PC-9 (cell line): ENCODE results near the gene CDC42BPG.

ENCODE experiments used
- EZH2 ChIP-seq: fragments of 200-600 bp; sonication (generic); IDR thresholded peaks from 2 replicates; pipeline ENCODE4 v1.8.0; 2017; ENCODE audit warnings: antibody characterized with exemption, low read depth
- TF ChIP-seq, protein P1 (sequence below): fragments of 200-600 bp; sonication (generic); conservative IDR thresholded peaks from 2 replicates; pipeline ENCODE4 v1.6.1; 2017; ENCODE audit warnings: mixed run types, antibody characterized with exemption, mild to moderate bottlenecking, moderate library complexity

DNA sequence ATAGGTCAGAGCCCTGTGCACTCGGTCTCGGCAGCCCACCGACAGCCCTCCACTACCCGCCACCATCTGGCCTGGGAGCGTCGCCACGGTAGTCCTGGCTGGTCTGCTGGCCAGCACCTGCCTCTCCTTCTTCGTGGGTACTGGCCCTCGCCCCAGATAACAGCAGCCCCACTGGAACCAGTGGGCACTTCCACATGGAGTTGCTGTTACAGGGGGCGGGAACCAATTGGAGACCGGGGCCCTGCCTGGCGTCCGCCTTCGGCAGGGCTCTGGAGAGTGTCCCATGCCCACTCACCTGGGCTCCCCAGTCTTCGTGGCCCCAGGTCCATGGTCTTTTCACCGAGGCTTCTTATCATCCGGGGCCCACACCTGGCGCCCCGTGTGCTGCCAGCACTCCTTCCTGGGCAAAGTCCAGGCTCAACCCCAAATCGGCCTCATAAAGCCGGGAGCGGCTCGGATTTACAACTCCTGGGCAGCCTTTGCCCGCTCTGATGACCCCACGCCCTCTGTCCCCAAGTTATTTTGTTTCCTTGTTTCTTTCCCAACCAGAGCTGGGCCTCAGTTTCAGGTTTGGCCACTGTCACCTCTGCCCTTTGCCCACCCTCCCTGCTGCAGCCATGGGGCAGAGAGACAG, 46.9 kb upstream of the CDC42BPG start:
- TF ChIP-seq, protein P1, sequence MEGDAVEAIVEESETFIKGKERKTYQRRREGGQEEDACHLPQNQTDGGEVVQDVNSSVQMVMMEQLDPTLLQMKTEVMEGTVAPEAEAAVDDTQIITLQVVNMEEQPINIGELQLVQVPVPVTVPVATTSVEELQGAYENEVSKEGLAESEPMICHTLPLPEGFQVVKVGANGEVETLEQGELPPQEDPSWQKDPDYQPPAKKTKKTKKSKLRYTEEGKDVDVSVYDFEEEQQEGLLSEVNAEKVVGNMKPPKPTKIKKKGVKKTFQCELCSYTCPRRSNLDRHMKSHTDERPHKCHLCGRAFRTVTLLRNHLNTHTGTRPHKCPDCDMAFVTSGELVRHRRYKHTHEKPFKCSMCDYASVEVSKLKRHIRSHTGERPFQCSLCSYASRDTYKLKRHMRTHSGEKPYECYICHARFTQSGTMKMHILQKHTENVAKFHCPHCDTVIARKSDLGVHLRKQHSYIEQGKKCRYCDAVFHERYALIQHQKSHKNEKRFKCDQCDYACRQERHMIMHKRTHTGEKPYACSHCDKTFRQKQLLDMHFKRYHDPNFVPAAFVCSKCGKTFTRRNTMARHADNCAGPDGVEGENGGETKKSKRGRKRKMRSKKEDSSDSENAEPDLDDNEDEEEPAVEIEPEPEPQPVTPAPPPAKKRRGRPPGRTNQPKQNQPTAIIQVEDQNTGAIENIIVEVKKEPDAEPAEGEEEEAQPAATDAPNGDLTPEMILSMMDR: no peak
- TF ChIP-seq EZH2: no peak
